Measurements from ENCODE around the gene BAIAP3. TPM values are rescaled to one million over a fixed set of nuclear protein-coding genes. Genes with fewer than 3 reads are reported as not detected.

The BAIAP3 gene
- total and polyA plus RNA-seq, 3 experiments from 2014 or later: 7.2 to 8.3 (median 7.5) TPM

- ChIA-PET CTCF (no interaction called here), POLR2A (no interaction called here)
- peaks cover under 1% of the 10 kb centered on the region for H3K4me1 ChIP-seq (ENCODE audit: insufficient read depth, low read length)
- H3K36me3 ChIP-seq (ENCODE audit: insufficient read depth, low read length): peaks cover under 1% of the 10 kb centered on the region
- no peak overlapping the region for H3K27ac ChIP-seq (ENCODE audit: low read depth, low read length)
- Mint-ChIP-seq H3K27ac (no peak overlapping the region), H3K4me1 (peaks cover under 1 to 4% (median 2%) of the 10 kb centered on the region in 3 donors), H3K36me3 (peaks cover 0 to 51% (median 3%) of the 10 kb centered on the region in 3 donors), H3K4me3 (no peak overlapping the region), H3K9me3 (no peaks in the 10 kb centered on the region), H3K27me3 (peaks cover 0 to 1% of the 10 kb centered on the region in 2 donors)
- DNase-seq: no peak
- H3K9me3 ChIP-seq (ENCODE audit: low read length): no peaks in the 10 kb centered on the region
- no peaks in the 10 kb centered on the region for H3K27me3 ChIP-seq (ENCODE audit: insufficient read depth, low read length, poor library complexity, severe bottlenecking)
- no peak overlapping the region for H3K4me3 ChIP-seq (ENCODE audit: low read length)
Measured at GRCh38 chr16:1385232-1385631, 51.8 kb downstream of the BAIAP3 start.

DNA sequence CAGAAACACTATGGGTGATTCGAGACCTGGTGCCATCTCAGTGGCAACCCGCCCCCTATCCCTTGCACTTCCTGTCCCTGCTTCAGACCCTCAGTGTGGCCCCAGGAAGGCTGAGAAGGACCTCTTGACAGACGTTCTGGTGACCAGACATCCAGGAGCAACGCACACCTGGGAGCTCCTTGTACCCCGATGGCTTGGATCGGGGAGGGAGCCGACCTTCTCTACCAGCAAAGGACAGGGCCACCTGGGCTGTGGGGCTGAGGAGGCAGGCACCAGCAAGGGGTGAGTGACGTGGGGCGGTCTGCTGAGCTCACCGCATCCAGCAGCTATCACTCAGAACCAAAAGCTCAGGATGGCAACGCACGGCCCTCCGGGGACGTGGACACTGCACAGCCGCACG lies 53.9 kb downstream of the BAIAP3 start:
- H3K4me3 Mint-ChIP-seq: no peak overlapping the region
- Histone ChIP-seq H3K36me3 (ENCODE audit: insufficient read depth, low read length) (peaks cover 10% of the 10 kb centered on the region), H3K9me3 (ENCODE audit: low read length) (no peaks in the 10 kb centered on the region), H3K27me3 (ENCODE audit: insufficient read depth, low read length, poor library complexity, severe bottlenecking) (no peaks in the 10 kb centered on the region), H3K27ac (ENCODE audit: low read depth, low read length) (no peak overlapping the region), H3K4me3 (ENCODE audit: low read length) (no peak overlapping the region), H3K4me1 (ENCODE audit: insufficient read depth, low read length) (no peaks in the 10 kb centered on the region)
- H3K27me3 Mint-ChIP-seq: peaks cover 0 to 1% of the 10 kb centered on the region in 2 donors
- no peaks in the 10 kb centered on the region for H3K9me3 Mint-ChIP-seq
- ChIA-PET POLR2A (no interaction called here), CTCF (no interaction called here)
- H3K27ac Mint-ChIP-seq: no peak overlapping the region
- no peak for DNase-seq
- no peaks in the 10 kb centered on the region for H3K4me1 Mint-ChIP-seq
- H3K36me3 Mint-ChIP-seq: peaks cover 0 to 53% (median 2%) of the 10 kb centered on the region in 3 donors

- Histone ChIP-seq H3K27ac (ENCODE audit: low read depth, low read length) (no peak overlapping the region), H3K9me3 (ENCODE audit: low read length) (no peaks in the 10 kb centered on the region), H3K4me3 (ENCODE audit: low read length) (no peak overlapping the region), H3K36me3 (ENCODE audit: insufficient read depth, low read length) (peaks cover 20% of the 10 kb centered on the region), H3K4me1 (ENCODE audit: insufficient read depth, low read length) (no peaks in the 10 kb centered on the region), H3K27me3 (ENCODE audit: insufficient read depth, low read length, poor library complexity, severe bottlenecking) (no peaks in the 10 kb centered on the region)
- H3K4me3 Mint-ChIP-seq: no peak overlapping the region
- H3K4me1 Mint-ChIP-seq: no peaks in the 10 kb centered on the region
- no peaks in the 10 kb centered on the region for H3K27me3 Mint-ChIP-seq
- DNase-seq: no peak
- no peaks in the 10 kb centered on the region for H3K9me3 Mint-ChIP-seq
- POLR2A ChIA-PET: no interaction called here
- H3K27ac Mint-ChIP-seq: no peak overlapping the region
- peaks cover 0 to 57% (median 2%) of the 10 kb centered on the region in 3 donors for H3K36me3 Mint-ChIP-seq
- CTCF ChIA-PET: no interaction called here
Measured at GRCh38 chr16:1389762-1390161, 56.3 kb downstream of the BAIAP3 start.

- Histone ChIP-seq H3K36me3 (ENCODE audit: insufficient read depth, low read length) (peaks cover 20% of the 10 kb centered on the region), H3K9me3 (ENCODE audit: low read length) (no peaks in the 10 kb centered on the region), H3K27me3 (ENCODE audit: insufficient read depth, low read length, poor library complexity, severe bottlenecking) (no peaks in the 10 kb centered on the region), H3K4me1 (ENCODE audit: insufficient read depth, low read length) (no peaks in the 10 kb centered on the region), H3K4me3 (ENCODE audit: low read length) (no peak overlapping the region), H3K27ac (ENCODE audit: low read depth, low read length) (no peak overlapping the region)
- no peak overlapping the region for H3K4me3 Mint-ChIP-seq
- H3K36me3 Mint-ChIP-seq: peaks cover 0 to 54% (median 2%) of the 10 kb centered on the region in 3 donors
- no peaks in the 10 kb centered on the region for H3K9me3 Mint-ChIP-seq
- DNase-seq: no peak
- H3K27ac Mint-ChIP-seq: peak overlapping the region in 1 of 8 donors; percentile 35
- H3K27me3 Mint-ChIP-seq: no peaks in the 10 kb centered on the region
- CTCF ChIA-PET: no interaction called here
- no peaks in the 10 kb centered on the region for H3K4me1 Mint-ChIP-seq
- POLR2A ChIA-PET: interaction anchor here (1.1 kb wide), 1 partner anchor 18 kb away, joined by 4 read pairs; no protein-coding TSS in a partner anchor
Measured at GRCh38 chr16:1390239-1390779, 56.9 kb downstream of the BAIAP3 start.

DNA sequence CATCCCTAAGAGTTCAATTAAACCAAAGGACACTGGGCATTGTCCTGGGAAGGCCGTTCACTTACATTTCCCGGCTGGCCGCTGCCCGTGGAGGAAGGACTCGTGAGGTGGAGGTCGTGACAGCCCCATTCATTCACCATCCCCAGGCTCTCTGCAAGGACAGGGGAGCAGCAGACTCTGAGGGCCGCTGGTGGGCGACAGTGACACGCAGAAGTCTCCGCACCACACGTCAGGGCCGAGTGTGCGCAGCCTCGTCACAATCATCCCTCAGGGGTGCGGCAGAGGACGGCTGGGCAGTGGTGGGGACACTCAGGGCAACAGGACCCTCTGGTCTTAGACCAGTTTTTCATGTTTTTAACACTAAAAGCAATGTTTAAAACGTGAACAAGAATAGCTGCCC lies 59.4 kb downstream of the BAIAP3 start:
- Mint-ChIP-seq H3K4me3 (no peak overlapping the region), H3K4me1 (no peaks in the 10 kb centered on the region), H3K27ac (peak overlapping the region in 1 of 8 donors; percentile 83), H3K36me3 (peaks cover 0 to 57% (median 2%) of the 10 kb centered on the region in 3 donors), H3K9me3 (no peaks in the 10 kb centered on the region), H3K27me3 (peaks cover 0 to 2% of the 10 kb centered on the region in 2 donors)
- Histone ChIP-seq H3K9me3 (ENCODE audit: low read length) (no peaks in the 10 kb centered on the region), H3K4me1 (ENCODE audit: insufficient read depth, low read length) (no peaks in the 10 kb centered on the region), H3K27ac (ENCODE audit: low read depth, low read length) (no peak overlapping the region), H3K27me3 (ENCODE audit: insufficient read depth, low read length, poor library complexity, severe bottlenecking) (no peaks in the 10 kb centered on the region), H3K4me3 (ENCODE audit: low read length) (no peak overlapping the region), H3K36me3 (ENCODE audit: insufficient read depth, low read length) (peaks cover 20% of the 10 kb centered on the region)
- CTCF ChIA-PET: no interaction called here
- POLR2A ChIA-PET: no interaction called here
- no peak for DNase-seq

GRCh38 chr16:1393613-1394176 lies 60.2 kb downstream of the BAIAP3 start:
- no peak for DNase-seq
- no peaks in the 10 kb centered on the region for H3K9me3 ChIP-seq (ENCODE audit: low read length)
- H3K36me3 Mint-ChIP-seq: peaks cover 0 to 62% (median 2%) of the 10 kb centered on the region in 3 donors
- no peaks in the 10 kb centered on the region for H3K27me3 ChIP-seq (ENCODE audit: insufficient read depth, low read length, poor library complexity, severe bottlenecking)
- H3K9me3 Mint-ChIP-seq: no peaks in the 10 kb centered on the region
- H3K4me3 ChIP-seq (ENCODE audit: low read length): no peak overlapping the region
- H3K27ac ChIP-seq (ENCODE audit: low read depth, low read length): no peak overlapping the region
- no peak overlapping the region for H3K27ac Mint-ChIP-seq
- H3K27me3 Mint-ChIP-seq: peaks cover 0 to 2% of the 10 kb centered on the region in 2 donors
- no peaks in the 10 kb centered on the region for H3K4me1 ChIP-seq (ENCODE audit: insufficient read depth, low read length)
- ChIA-PET CTCF (no interaction called here), POLR2A (no interaction called here)
- no peak overlapping the region for H3K4me3 Mint-ChIP-seq
- peaks cover 25% of the 10 kb centered on the region for H3K36me3 ChIP-seq (ENCODE audit: insufficient read depth, low read length)
- H3K4me1 Mint-ChIP-seq: no peaks in the 10 kb centered on the region

- Mint-ChIP-seq H3K4me1 (no peaks in the 10 kb centered on the region), H3K27ac (no peak overlapping the region), H3K27me3 (peaks cover 0 to 4% of the 10 kb centered on the region in 2 donors), H3K4me3 (no peak overlapping the region), H3K36me3 (peaks cover 0 to 66% (median 2%) of the 10 kb centered on the region in 3 donors), H3K9me3 (no peaks in the 10 kb centered on the region)
- Histone ChIP-seq H3K4me3 (ENCODE audit: low read length) (no peak overlapping the region), H3K4me1 (ENCODE audit: insufficient read depth, low read length) (no peaks in the 10 kb centered on the region), H3K27ac (ENCODE audit: low read depth, low read length) (no peak overlapping the region), H3K9me3 (ENCODE audit: low read length) (no peaks in the 10 kb centered on the region), H3K27me3 (ENCODE audit: insufficient read depth, low read length, poor library complexity, severe bottlenecking) (no peaks in the 10 kb centered on the region), H3K36me3 (ENCODE audit: insufficient read depth, low read length) (peaks cover 26% of the 10 kb centered on the region)
- ChIA-PET POLR2A (no interaction called here), CTCF (no interaction called here)
- DNase-seq: no peak
Measured at GRCh38 chr16:1394367-1394951, 61.0 kb downstream of the BAIAP3 start.

DNA sequence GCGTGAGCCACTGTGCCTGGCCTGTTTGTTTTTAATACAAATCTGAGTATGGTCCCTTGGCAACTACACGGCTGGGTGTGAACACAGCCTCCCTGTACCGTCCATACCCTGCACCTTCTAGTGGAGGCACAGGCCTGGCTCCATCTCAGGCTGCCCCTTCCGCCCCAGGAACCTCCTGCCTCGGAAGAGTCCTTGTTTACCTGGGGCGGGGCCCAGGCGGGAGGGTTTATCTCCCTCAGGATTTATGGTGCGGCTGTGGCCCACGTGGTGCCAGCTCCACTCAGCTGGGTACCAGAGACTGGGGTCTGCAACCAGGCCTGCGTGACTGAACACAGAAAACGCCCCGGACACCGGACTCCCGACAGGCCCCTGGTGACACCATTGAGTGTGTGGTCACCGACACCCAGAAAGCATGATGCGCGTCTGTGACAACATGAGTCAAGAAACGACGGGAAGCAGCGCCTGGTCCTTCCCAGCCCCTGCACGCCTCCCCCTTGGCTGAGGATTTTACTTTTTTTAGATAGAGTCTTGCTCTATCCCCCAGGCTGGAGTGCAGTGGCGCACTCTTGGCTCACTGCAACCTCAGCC lies 62.1 kb downstream of the BAIAP3 start:
- Histone ChIP-seq H3K27me3 (ENCODE audit: insufficient read depth, low read length, poor library complexity, severe bottlenecking) (no peaks in the 10 kb centered on the region), H3K9me3 (ENCODE audit: low read length) (no peaks in the 10 kb centered on the region), H3K36me3 (ENCODE audit: insufficient read depth, low read length) (peaks cover 26% of the 10 kb centered on the region), H3K4me1 (ENCODE audit: insufficient read depth, low read length) (no peaks in the 10 kb centered on the region), H3K4me3 (ENCODE audit: low read length) (no peak overlapping the region), H3K27ac (ENCODE audit: low read depth, low read length) (no peak overlapping the region)
- no peaks in the 10 kb centered on the region for H3K9me3 Mint-ChIP-seq
- peaks cover 0 to 4% of the 10 kb centered on the region in 2 donors for H3K27me3 Mint-ChIP-seq
- peaks cover 0 to 64% (median 2%) of the 10 kb centered on the region in 3 donors for H3K36me3 Mint-ChIP-seq
- no peak for DNase-seq
- ChIA-PET POLR2A (no interaction called here), CTCF (interaction anchor here (0.6 kb wide), 1 partner anchor 26 kb away, joined by 3 read pairs; no protein-coding TSS in a partner anchor)
- no peak overlapping the region for H3K4me3 Mint-ChIP-seq
- no peak overlapping the region for H3K27ac Mint-ChIP-seq
- H3K4me1 Mint-ChIP-seq: no peaks in the 10 kb centered on the region
